HG02588 (cell line): ENCODE data around the gene TNPO3.

Experiments used
- ATAC-seq: cut with Tn5 transposase; IDR thresholded peaks from one replicate; pipeline ENCODE4 v1.9.1; 2021; ENCODE audit warnings: mild to moderate bottlenecking, moderate library complexity; ENCODE audit not compliant: unreplicated experiment

Gene TNPO3

GRCh38 chr7:128911423-128912031 lies 143.4 kb downstream of the TNPO3 start:
- ATAC-seq, result no peak

- ATAC-seq, result no peak
These were observed 144.4 kb downstream of the TNPO3 start, which contains the start of gene KCP for GRCh38 chr7:128910569-128910945. TSS of gene KCP (minus strand) at chr7:128910709. CDS start at chr7:128910676, 33 bp downstream.

GRCh38 chr7:128909625-128910568 lies 145.0 kb downstream of the TNPO3 start:
- ATAC-seq, result no peak

GRCh38 chr7:128908750-128909624 lies 145.9 kb downstream of the TNPO3 start:
- ATAC-seq, result no peak

- ATAC-seq, result no peak
These were observed 147.9 kb downstream of the TNPO3 start for GRCh38 chr7:128906766-128907559.

- no peak for ATAC-seq
These were observed 148.7 kb downstream of the TNPO3 start for GRCh38 chr7:128906001-128906765.

- ATAC-seq, result no peak
These were observed 150.3 kb downstream of the TNPO3 start for GRCh38 chr7:128904381-128905197.
